ENCODE data around the gene ULBP3. TPM values are rescaled to one million over a fixed set of nuclear protein-coding genes. Genes with fewer than 3 reads are reported as not detected.

The ULBP3 gene
- total RNA-seq, 1 experiment from 2014 or later, result 18.4 TPM

DNA sequence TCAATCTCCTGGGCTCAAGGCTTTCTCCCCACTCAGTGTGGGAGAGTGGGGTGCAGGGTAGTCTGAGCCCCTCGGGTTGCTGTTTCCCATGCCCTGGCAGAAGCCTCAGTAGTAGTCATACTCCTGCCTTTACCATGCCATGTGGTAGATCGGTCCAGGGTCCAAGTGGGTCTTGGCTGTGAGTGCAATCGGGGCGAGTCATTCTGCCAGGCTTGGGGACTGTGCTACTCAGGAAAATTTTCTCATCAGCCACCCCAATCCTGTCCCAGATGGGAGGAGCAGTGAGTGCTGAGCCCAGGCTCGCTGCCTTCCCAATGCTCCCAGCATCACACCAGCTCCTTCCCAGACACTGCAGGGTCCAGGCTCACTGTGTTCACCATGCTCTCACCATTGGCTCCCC lies 32.8 kb downstream of the ULBP3 start:
- RAD21 ChIA-PET (ENCODE audit: low non-redundant PET in 1 of 2, low total read pairs in 2 of 2, uncharacterized antibody in 2 of 2, unreplicated experiment in 2 of 2), result no interaction called here
- CTCF ChIA-PET, result no interaction called here
- Histone ChIP-seq H3K4me2 (ENCODE audit: low read length) (no peak overlapping the region), H3K27ac (ENCODE audit: low read depth, low read length) (no peak overlapping the region), H2AFZ (ENCODE audit: low read depth, low read length, poor library complexity, severe bottlenecking) (no peak overlapping the region), H3K4me1 (ENCODE audit: control insufficient read depth in 1 of 2, insufficient read depth in 2 of 2, low read length in 2 of 2) (no peaks in the 10 kb centered on the region), H4K20me1 (ENCODE audit: insufficient read depth) (no peaks in the 10 kb centered on the region), H3K36me3 (ENCODE audit: control insufficient read depth in 1 of 2, insufficient read depth in 2 of 2, low read length in 2 of 2) (no peaks in the 10 kb centered on the region), H3K4me3 (replicated peaks in 1 of 2; ENCODE audit: low read depth in 1 of 2, low read length in 2 of 2) (no peak overlapping the region), H3K9me3 (ENCODE audit: control insufficient read depth in 1 of 2, insufficient read depth in 1 of 2, low read depth in 1 of 2, low read length in 2 of 2) (no peaks in the 10 kb centered on the region), H3K79me2 (ENCODE audit: insufficient read depth, low read length) (no peaks in the 10 kb centered on the region), H3K27me3 (ENCODE audit: insufficient read depth, low read length) (no peaks in the 10 kb centered on the region), H3K9ac (ENCODE audit: low read length) (no peak overlapping the region), H3K9me2 (ENCODE audit: insufficient read depth) (no peaks in the 10 kb centered on the region)
- POLR2A ChIA-PET, result no interaction called here
- intact Hi-C loops (cut with micrococcal nuclease), result no loop called here
- DNase-seq (ENCODE audit: low read depth, low spot score) (no peak), ATAC-seq (no peak)
- BruUV-seq (replicated peaks), result no TSS peak
- TF ChIP-seq SIN3A (IDR thresholded peaks at IDR 0.05; ENCODE audit: low read depth) (no peak), RAD21 (IDR thresholded peaks at IDR 0.05; ENCODE audit: low read depth) (no peak), SP1 (IDR thresholded peaks at IDR 0.05; ENCODE audit: low read depth) (no peak), SRF (IDR thresholded peaks at IDR 0.05; ENCODE audit: low read depth) (no peak), CBX3 (IDR thresholded peaks at IDR 0.05; ENCODE audit: low read depth) (no peak), JUND (IDR thresholded peaks at IDR 0.05) (no peak), ZFX (IDR thresholded peaks at IDR 0.05) (no peak), EZH2 (IDR thresholded peaks at IDR 0.05) (no peak), ELF1 (IDR thresholded peaks at IDR 0.05; ENCODE audit: borderline replicate concordance, low read depth) (no peak), EZH2phosphoT487 (IDR thresholded peaks at IDR 0.05; ENCODE audit: borderline replicate concordance) (no peak), POLR2A (IDR thresholded peaks at IDR 0.05; ENCODE audit: borderline replicate concordance, extremely low read depth, insufficient read depth, insufficient read length) (no peak), CEBPB (IDR thresholded peaks at IDR 0.05; ENCODE audit: low read depth) (no peak)
- TF ChIP-seq, protein P1, sequence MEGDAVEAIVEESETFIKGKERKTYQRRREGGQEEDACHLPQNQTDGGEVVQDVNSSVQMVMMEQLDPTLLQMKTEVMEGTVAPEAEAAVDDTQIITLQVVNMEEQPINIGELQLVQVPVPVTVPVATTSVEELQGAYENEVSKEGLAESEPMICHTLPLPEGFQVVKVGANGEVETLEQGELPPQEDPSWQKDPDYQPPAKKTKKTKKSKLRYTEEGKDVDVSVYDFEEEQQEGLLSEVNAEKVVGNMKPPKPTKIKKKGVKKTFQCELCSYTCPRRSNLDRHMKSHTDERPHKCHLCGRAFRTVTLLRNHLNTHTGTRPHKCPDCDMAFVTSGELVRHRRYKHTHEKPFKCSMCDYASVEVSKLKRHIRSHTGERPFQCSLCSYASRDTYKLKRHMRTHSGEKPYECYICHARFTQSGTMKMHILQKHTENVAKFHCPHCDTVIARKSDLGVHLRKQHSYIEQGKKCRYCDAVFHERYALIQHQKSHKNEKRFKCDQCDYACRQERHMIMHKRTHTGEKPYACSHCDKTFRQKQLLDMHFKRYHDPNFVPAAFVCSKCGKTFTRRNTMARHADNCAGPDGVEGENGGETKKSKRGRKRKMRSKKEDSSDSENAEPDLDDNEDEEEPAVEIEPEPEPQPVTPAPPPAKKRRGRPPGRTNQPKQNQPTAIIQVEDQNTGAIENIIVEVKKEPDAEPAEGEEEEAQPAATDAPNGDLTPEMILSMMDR (IDR thresholded peaks at IDR 0.05 in 2 of 3, conservative IDR thresholded peaks at IDR 0.05 in 1 of 3; ENCODE audit: borderline replicate concordance in 1 of 3, insufficient read depth in 1 of 3, low read depth in 2 of 3, low read length in 2 of 3), result no peak
- TF ChIP-seq, protein P2, sequence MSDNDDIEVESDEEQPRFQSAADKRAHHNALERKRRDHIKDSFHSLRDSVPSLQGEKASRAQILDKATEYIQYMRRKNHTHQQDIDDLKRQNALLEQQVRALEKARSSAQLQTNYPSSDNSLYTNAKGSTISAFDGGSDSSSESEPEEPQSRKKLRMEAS (IDR thresholded peaks at IDR 0.05), result no peak

Data from HCT116 (cell line).